ENCODE results near the gene RALGAPB. TPM values are rescaled to one million over a fixed set of nuclear protein-coding genes. Genes with fewer than 3 reads are reported as not detected.

The RALGAPB gene
- total RNA-seq, 2 donors from 2014 or later = 38.3 to 45.5 TPM

- no peaks in the 10 kb centered on the region for H3K9me3 ChIP-seq (ENCODE audit: control insufficient read depth, low read length)
- H3K9me3 Mint-ChIP-seq = no peaks in the 10 kb centered on the region
- 90% methylated on average over 3 of the region's 3 CpGs; no CpG with 5 or more reads in 1 of the 2 experiments for WGBS, 2 experiments (ENCODE audit: insufficient coverage in 1 of 2, insufficient read length in 1 of 2)
- peaks cover 80% of the 10 kb centered on the region for H3K36me3 ChIP-seq (ENCODE audit: control insufficient read depth, insufficient read depth, low read length)
- no peak overlapping the region for H3K27ac Mint-ChIP-seq
- no peak overlapping the region for H3K4me3 ChIP-seq (ENCODE audit: low read length)
- no peak overlapping the region for H3K27ac ChIP-seq (ENCODE audit: low read depth, low read length)
- no peak for TF ChIP-seq CTCF (conservative IDR thresholded peaks at IDR 0.05)
- no peaks in the 10 kb centered on the region for H3K27me3 ChIP-seq (ENCODE audit: control insufficient read depth, insufficient read depth, low read length, poor library complexity, severe bottlenecking)
- no peaks in the 10 kb centered on the region for H3K27me3 Mint-ChIP-seq (ENCODE audit: insufficient read depth)
- peaks cover 10% of the 10 kb centered on the region for H3K4me1 Mint-ChIP-seq
- DNase-seq = no peak
- no peaks in the 10 kb centered on the region for H3K4me1 ChIP-seq (ENCODE audit: control insufficient read depth, insufficient read depth, low read length)
- H3K36me3 Mint-ChIP-seq (ENCODE audit: low read depth) = peaks cover 54% of the 10 kb centered on the region
- H3K9ac ChIP-seq (ENCODE audit: extremely low read depth, low read length, poor library complexity, severe bottlenecking) = no peak overlapping the region
- H3K4me3 Mint-ChIP-seq = no peak overlapping the region
Observed at GRCh38 chr20:38528167-38528566, 55.5 kb downstream of the RALGAPB start.

GRCh38 chr20:38531021-38531420, 58.4 kb downstream of the RALGAPB start:
- H3K4me3 ChIP-seq (ENCODE audit: low read length) = no peak overlapping the region
- Mint-ChIP-seq H3K27me3 (ENCODE audit: insufficient read depth) (no peaks in the 10 kb centered on the region), H3K4me3 (no peak overlapping the region), H3K9me3 (no peaks in the 10 kb centered on the region), H3K36me3 (ENCODE audit: low read depth) (peaks cover 55% of the 10 kb centered on the region), H3K4me1 (peaks cover 7% of the 10 kb centered on the region), H3K27ac (no peak overlapping the region)
- H3K9ac ChIP-seq (ENCODE audit: extremely low read depth, low read length, poor library complexity, severe bottlenecking) = no peak overlapping the region
- peaks cover 77% of the 10 kb centered on the region for H3K36me3 ChIP-seq (ENCODE audit: control insufficient read depth, insufficient read depth, low read length)
- no peaks in the 10 kb centered on the region for H3K9me3 ChIP-seq (ENCODE audit: control insufficient read depth, low read length)
- no peaks in the 10 kb centered on the region for H3K27me3 ChIP-seq (ENCODE audit: control insufficient read depth, insufficient read depth, low read length, poor library complexity, severe bottlenecking)
- 100% methylated on average over 1 of the region's 1 CpG; no CpG with 5 or more reads in 1 of the 2 experiments for WGBS, 2 experiments (ENCODE audit: insufficient coverage in 1 of 2, insufficient read length in 1 of 2)
- no peak for DNase-seq
- H3K27ac ChIP-seq (ENCODE audit: low read depth, low read length) = no peak overlapping the region
- H3K4me1 ChIP-seq (ENCODE audit: control insufficient read depth, insufficient read depth, low read length) = no peaks in the 10 kb centered on the region
- TF ChIP-seq CTCF (conservative IDR thresholded peaks at IDR 0.05) = no peak

- WGBS, 2 experiments (ENCODE audit: insufficient coverage in 1 of 2, insufficient read length in 1 of 2) = 96 to 97% methylated on average over 9 to 11 of the region's 11 CpGs
- DNase-seq = no peak
- Histone ChIP-seq H3K4me1 (ENCODE audit: control insufficient read depth, insufficient read depth, low read length) (no peaks in the 10 kb centered on the region), H3K27me3 (ENCODE audit: control insufficient read depth, insufficient read depth, low read length, poor library complexity, severe bottlenecking) (no peaks in the 10 kb centered on the region), H3K27ac (ENCODE audit: low read depth, low read length) (no peak overlapping the region), H3K9ac (ENCODE audit: extremely low read depth, low read length, poor library complexity, severe bottlenecking) (no peak overlapping the region), H3K36me3 (ENCODE audit: control insufficient read depth, insufficient read depth, low read length) (peaks cover 86% of the 10 kb centered on the region), H3K4me3 (ENCODE audit: low read length) (no peak overlapping the region), H3K9me3 (ENCODE audit: control insufficient read depth, low read length) (no peaks in the 10 kb centered on the region)
- Mint-ChIP-seq H3K4me1 (no peaks in the 10 kb centered on the region), H3K27ac (no peak overlapping the region), H3K4me3 (no peak overlapping the region), H3K27me3 (ENCODE audit: insufficient read depth) (no peaks in the 10 kb centered on the region), H3K9me3 (no peaks in the 10 kb centered on the region), H3K36me3 (ENCODE audit: low read depth) (peaks cover 67% of the 10 kb centered on the region)
- no peak for TF ChIP-seq CTCF (conservative IDR thresholded peaks at IDR 0.05)
Observed at GRCh38 chr20:38534756-38535155, 62.1 kb downstream of the RALGAPB start.

Data from endodermal cell (in vitro differentiated cells).